HG02623 (cell line): ENCODE data around the gene PKIB.
A peak's percentile ranks its signal among the peaks of the same experiment; 100 is the strongest.
"Not testable (repeated sequence)": the region's sequence is repeated elsewhere in the genome, so short reads cannot be mapped to it uniquely, and the experiment has no call there.

Experiments used
- ATAC-seq: cut with Tn5 transposase; IDR thresholded peaks from one replicate; pipeline ENCODE4 v1.9.1; 2021; ENCODE audit warnings: moderate library complexity; ENCODE audit not compliant: unreplicated experiment

PKIB gene

GRCh38 chr6:122736616-122737015 lies 126.4 kb downstream of the PKIB start:
- ATAC-seq = no peak

DNA sequence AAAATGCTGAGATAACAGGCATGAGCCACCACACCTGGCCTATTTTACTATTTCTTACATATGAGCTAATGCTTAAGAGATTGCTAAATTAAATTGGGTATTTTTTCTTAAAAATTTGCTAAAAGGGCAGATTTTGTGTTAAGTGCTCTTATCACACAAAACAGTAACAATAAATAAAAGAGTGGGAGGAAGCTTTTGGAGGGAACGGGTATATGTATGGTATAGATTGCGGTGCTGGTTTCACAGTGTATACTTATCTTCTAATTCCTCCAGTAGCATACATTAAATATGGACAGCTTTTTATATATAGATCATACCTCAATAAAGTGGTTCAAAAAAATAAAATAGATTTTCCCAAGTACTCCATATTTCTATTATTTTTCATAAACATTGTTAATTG lies 129.9 kb downstream of the PKIB start:
- ATAC-seq = no peak

GRCh38 chr6:122740936-122741335 lies 130.7 kb downstream of the PKIB start:
- ATAC-seq = no peak

GRCh38 chr6:122744247-122744646 lies 134.0 kb downstream of the PKIB start:
- ATAC-seq = not testable (repeated sequence)

GRCh38 chr6:122744856-122745255 lies 134.7 kb downstream of the PKIB start:
- ATAC-seq = not testable (repeated sequence)

DNA sequence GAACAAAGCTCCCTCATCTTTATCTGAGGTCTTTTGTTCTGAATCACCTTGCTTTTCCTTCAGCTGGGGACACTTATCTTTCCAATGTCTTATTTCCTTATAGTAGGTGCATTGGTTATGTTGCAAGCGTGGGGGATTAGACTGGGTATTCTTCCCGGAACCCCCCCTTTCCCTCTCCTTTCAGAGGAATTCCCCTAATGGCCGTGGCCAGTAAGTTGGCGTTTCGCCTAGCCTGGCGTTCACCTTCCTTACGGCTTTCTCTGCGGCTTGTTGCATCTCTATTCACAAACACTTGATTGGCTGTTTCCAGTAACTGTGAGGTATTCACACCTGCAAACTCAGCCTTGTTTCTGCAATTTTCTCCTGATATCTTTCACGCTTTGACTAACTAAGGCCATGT lies 136.5 kb downstream of the PKIB start:
- no peak for ATAC-seq

DNA sequence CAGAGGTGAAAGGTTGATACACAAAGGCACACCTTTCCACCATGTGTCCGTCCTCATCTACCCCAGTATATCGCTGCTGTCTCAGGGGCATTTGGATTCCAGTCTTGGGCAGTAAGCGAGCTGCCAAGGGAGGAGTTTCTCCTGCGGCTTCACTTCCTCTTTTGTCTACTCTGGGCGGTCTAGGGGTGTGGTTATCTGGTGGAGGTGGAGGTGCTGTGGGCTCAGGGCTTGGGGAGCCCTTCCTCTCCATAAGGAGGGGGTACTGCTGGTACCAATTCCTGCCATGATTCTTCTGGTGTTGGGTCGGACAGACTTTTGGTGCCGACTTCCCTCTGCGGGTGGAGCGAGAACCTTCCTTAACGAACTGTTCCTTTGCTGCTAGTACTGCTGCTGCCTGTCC lies 137.4 kb downstream of the PKIB start:
- no peak for ATAC-seq

- not testable (repeated sequence) for ATAC-seq
These were observed 138.7 kb downstream of the PKIB start for GRCh38 chr6:122748945-122749344.

DNA sequence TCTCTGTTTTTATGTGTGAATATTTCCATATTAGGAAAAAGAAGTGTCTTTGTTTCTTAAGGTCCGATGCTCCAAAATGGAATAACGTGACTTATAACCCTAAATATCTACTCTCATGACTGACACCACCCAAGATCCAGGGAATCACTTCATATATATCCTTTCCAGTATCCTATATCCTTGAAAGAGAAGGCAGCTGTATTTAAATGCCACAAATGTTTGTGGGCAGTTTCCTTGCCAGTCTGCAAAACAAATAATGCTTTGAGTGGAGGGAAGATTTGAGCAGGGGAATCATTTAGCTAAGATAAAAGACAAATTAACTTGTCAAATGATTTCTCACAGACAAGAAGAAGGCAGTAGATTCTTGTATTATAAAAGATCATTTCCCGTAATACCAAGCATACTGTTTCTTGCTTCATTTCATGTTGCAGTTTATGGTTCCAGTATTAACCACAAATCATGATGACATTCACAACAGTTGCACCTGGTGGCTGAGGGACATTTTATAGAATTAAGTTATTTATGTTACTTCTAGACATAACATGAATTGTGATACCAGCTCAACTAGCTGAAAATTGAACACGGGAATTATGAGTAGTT lies 139.3 kb downstream of the PKIB start:
- ATAC-seq = no peak

DNA sequence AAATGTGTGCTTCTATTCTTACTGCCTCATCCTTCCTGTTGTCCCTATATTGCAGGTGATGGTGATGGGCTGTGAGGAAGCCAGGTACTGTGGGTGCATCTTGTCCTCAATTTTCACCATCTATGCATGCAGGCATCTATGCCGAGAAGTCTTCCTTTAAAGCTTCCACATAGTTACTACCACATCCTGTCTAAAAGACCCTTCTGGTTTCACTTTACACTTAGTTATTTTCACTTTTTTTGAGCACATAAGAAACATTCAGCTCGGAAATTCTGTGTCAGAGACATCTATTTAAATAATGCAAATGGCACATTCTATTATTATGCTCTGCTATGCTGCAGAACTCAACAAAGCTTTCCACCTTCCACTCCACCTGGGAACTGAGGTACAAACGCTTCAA lies 141.1 kb downstream of the PKIB start:
- ATAC-seq = peak; percentile 87

GRCh38 chr6:122752459-122752858 lies 142.3 kb downstream of the PKIB start:
- ATAC-seq = no peak

- ATAC-seq = no peak
These were observed 142.9 kb downstream of the PKIB start for GRCh38 chr6:122753000-122753687.

DNA sequence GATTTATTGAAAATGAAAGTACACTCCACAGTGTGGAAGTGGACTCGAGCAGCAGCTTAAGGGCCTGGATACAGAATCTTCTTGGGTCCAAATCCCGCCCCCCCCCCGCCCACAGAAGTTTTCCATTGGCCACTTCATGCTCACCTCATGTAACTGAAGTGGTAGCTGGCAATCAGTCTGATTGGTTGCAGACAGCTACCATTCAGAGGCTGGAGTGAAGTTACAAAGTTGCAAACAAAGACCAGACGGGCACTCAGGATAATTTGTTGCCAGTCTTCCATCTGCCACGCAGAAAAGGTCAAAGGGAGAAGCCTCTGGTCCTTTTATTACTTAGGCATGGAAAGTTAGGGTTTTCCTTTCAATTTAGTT lies 143.5 kb downstream of the PKIB start:
- ATAC-seq = no peak

- no peak for ATAC-seq
These were observed 144.1 kb downstream of the PKIB start for GRCh38 chr6:122754191-122754731.

DNA sequence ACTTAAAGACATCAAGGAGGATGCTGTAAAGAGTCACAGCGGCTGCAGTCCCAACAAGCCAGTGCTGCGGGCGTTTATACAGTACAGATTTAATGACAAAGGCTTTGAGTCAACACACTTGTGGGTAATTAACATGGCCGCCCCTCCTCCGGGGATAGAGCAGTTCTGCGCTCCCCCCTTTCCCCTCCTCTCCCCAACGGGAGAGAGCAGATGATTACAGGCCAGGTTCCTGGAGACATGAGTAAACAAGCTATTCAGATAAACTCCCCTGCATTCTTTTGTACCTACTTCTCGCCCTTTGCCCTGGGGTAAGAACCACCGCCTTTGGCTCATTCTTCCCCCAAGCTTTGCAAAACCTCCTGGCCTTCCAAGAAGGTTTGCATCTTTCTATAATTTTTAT lies 145.7 kb downstream of the PKIB start:
- no peak for ATAC-seq

DNA sequence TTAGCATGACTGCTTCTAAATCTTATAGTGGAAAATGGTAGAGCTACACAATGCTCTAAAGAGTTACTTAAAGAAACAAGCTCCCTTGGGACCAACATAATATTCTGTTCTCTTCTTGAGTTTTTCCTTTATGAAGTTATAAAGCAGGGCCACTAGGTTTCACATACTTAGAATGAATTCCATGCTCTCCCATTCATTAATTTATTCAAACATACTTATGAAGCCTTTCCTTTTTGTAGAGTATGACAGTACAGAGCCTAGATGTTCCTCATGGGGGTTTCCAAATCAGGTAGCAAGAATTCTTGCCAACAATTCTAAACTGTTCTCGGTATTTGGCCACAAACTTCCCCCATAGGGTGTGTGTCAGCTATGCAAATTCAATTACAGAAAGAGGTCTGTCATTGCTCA lies 148.7 kb downstream of the PKIB start:
- peak; percentile 98 for ATAC-seq

DNA sequence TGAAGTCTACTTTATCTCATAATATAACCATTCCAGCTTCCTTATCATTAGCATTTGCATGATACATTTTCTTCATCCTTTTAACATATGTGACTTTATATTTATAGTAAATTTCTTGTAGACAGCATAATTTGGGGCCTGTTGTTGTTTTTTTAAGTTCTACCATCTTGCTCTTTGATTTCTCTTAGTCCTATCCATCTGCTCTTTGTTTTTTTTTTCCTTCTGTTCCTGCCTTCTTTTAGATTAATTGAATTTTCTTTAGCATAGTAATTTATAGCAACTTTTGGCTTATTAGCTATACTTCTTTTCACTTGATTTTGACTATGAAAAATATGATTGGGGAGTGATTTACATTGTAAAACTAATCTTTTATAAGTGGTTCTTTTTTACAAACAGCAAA lies 150.1 kb downstream of the PKIB start:
- no peak for ATAC-seq

DNA sequence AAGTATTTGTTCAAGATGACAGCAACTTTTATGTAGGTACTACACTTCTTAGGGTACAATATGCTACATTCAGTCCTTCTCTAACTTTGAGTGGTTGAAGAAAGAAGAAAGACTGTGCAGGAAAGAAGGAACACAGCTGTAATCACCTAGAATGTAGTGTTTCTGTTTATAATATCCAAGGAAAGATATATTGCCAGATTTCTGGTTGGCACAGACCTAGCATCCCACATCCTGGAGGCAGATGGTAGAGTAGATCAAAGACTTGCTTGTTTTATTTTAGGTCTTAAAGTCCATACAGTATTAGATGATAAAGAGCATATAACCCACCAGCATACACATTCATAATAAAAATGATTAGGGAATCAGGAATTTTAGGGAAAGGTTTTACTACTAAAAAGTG lies 156.1 kb downstream of the PKIB start:
- no peak for ATAC-seq

- no peak for ATAC-seq
These were observed 160.8 kb downstream of the PKIB start for GRCh38 chr6:122770835-122771601.

- no peak for ATAC-seq
These were observed 162.7 kb downstream of the PKIB start for GRCh38 chr6:122772724-122773415.
